Subcutaneous adipose tissue (tissue), 4 donors: Measurements from ENCODE around the gene LTF. TPM values are rescaled to one million over a fixed set of nuclear protein-coding genes. Genes with fewer than 3 reads are reported as not detected.

Experiments used
- total RNA-seq, 4 donors: library from RNA; depleted of rRNA; stranded (reverse); fragments of >200 nt; gene quantifications; one replicate each; pipeline ENCODE4 v1.1.0, GENCODE V29; 2016
- TF ChIP-seq, protein P1 (sequence below): fragments of 450-650 bp; IDR thresholded peaks from one replicate; pipeline ENCODE4 v1.5.1; 2016; ENCODE audit warnings: low read depth, mild to moderate bottlenecking, control low read depth, antibody characterized with exemption, moderate library complexity

Gene LTF
- total RNA-seq, 4 donors from 2014 or later = 1.2 to 17.9 (median 7.2) TPM

DNA sequence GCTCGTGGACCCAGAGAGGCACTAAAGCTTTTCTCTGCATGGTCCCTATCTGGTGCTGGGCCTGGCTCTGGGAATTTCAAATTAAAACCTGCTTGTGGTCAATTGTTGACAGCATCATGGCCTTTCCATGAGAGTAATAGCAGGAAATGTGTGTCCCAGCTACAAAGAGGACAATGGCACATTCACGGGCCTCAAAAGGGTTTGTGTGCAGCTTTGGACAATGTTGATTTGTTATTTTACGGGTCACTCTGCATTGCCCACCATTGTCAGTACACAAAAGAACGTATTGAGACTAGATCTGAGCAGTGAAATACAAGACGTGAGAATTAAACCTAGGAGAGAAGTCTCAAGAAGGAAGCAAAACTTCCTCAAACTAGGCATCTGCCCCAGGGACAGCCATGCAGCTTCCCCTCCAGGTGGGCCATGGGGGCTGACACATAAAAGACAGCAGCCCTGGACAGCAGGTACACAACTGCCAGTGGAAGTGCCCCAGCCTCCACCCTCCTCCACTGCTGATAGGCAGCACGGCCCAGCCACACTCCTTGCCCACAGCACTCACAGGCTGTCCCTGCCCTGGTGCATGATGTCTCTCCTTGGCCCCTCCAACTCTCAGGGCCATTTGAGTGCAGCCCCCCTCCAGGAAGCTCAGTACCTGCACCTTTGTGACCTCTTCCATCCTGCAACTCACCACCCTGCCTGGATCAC lies 15.9 kb upstream of the LTF start:
- TF ChIP-seq, protein P1, sequence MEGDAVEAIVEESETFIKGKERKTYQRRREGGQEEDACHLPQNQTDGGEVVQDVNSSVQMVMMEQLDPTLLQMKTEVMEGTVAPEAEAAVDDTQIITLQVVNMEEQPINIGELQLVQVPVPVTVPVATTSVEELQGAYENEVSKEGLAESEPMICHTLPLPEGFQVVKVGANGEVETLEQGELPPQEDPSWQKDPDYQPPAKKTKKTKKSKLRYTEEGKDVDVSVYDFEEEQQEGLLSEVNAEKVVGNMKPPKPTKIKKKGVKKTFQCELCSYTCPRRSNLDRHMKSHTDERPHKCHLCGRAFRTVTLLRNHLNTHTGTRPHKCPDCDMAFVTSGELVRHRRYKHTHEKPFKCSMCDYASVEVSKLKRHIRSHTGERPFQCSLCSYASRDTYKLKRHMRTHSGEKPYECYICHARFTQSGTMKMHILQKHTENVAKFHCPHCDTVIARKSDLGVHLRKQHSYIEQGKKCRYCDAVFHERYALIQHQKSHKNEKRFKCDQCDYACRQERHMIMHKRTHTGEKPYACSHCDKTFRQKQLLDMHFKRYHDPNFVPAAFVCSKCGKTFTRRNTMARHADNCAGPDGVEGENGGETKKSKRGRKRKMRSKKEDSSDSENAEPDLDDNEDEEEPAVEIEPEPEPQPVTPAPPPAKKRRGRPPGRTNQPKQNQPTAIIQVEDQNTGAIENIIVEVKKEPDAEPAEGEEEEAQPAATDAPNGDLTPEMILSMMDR = no peak

DNA sequence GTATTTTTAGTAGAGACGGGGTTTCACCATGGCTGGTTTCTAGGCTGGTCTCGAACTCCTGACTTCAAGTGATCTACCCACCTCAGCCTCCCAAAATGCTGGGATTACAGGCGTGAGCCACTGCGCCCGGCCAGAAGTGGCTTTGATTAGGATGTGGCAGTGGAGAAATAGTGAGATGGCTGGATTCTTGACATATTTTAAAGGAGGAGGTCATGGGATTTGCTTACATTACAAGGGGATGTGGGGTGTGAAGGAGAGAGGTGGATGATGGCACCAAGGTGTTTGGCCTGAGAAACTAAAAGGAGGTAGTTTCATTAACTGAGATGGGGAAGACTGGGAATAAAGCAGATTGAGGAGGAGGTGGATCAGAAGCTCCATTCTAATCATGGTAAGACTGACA lies 15.0 kb upstream of the LTF start:
- TF ChIP-seq, protein P1 = no peak

DNA sequence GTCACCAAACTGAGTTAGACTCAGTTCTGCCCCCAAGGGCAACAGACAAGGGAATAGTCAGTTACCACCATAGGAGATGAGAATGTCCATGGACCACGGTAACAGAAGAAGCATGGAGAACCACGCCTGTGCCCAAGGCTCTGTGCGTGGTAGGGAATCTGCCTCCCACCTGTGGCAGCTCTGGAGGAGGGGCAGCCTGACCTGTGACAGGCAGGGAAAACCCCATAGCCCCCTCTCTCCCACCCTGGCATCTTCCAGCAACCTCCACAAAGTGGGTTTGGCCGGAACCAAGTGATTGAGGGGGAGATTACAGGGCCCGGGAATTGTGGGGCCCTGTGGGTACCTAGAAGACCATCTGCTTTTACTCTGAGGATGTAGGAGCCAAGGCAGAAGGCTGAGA lies 14.3 kb upstream of the LTF start:
- TF ChIP-seq, protein P1 = no peak

DNA sequence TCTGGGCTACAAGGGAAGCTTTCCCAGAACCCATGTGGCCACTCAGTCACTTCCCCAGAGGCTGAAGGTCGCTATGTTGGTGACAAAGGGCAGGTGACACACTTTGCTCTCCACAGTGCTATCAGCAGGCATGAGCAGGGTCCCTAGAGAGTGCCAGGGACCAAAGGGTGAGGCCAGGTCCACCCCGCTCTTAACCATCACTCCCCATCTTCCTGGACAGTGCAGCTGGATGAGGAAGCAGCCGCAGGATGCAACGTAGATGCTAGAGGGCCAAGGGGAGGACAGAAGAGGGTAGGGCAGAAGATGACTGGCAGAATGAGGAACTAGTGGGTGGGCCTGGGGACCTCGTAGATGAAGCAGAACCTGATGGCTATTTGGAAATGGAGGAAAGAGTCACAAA lies 13.6 kb upstream of the LTF start:
- TF ChIP-seq, protein P1 = no peak

DNA sequence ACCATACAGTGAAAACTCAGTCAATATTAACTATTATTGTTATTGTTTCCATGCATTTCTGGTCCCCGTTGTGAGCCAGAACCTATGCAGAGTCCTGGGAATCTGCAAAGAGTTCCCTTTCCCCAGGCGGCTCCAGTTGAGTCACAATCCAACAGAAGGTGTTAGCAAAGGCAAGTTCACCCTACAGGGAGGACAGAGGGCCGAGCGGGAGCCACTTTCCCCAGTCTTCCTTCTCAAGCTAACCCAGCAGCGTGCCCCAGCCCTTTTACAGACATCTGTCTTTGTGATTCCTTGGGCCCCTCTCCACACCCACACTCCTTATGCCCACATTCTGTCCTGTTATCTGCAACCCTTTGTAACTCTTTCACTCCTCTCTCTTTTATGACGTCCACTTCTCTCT lies 13.1 kb upstream of the LTF start:
- TF ChIP-seq, protein P1 = no peak

DNA sequence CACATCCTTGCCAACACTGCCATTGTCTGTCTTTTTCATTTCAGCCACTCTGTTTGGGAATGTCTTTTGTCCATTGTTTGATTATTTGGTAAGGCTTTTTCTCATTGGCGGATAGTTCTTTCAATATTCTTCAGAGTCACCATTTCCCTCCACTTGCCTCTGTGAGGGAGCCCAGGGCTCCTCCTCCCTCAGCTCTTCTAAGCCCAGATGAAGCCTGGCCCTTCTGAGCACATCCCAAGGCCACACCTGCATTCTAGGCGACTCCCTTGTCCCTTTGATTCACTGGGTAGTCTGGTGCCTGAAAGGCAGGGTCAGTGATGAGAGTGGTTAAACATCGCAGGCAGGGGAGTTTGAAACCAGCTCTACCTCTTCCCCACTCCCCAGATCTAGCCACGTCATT lies 12.4 kb upstream of the LTF start:
- TF ChIP-seq, protein P1 = no peak

DNA sequence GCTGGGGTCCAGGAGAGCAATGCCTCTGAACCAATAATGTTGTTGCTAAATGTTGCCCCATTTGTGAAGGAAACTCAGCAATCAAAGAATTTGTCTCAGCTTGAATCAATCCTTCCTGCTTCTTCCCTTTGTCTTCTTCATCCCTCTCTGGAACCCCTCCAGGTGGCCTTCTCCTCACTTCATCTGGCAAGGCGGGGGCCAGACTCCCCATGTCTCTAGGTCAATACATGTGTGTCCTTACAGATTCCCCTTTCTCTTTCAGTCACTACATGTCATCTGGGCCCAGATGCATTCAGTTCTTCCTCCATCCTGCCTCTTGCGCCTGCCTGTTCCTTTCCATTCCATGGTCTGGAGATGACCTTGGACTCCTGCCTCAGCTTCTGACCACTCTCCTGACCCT lies 8.0 kb upstream of the LTF start:
- TF ChIP-seq, protein P1 = no peak
